ENCODE results near the gene PRR20G.

Gene PRR20G

DNA sequence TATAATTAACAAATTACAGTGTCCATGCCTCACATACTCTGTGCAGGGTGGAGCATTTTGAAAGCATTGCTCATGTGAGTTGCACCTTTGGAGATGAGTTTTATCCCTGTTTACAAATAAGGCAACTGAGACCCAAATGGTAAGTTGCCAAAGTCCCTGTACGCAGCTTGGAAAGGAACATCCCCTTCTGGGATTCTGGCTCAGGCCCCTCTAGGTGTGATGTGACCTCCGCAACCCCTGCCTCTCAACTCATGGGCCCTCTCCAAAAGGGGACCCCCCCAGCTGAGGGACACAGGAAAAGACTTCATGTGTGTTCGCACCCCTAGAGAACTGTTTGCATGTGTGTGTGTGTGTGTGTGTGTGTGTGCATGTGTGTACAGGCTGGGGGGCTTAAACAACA, 25.3 kb downstream of the PRR20G start:
- no peak for DNase-seq

DNA sequence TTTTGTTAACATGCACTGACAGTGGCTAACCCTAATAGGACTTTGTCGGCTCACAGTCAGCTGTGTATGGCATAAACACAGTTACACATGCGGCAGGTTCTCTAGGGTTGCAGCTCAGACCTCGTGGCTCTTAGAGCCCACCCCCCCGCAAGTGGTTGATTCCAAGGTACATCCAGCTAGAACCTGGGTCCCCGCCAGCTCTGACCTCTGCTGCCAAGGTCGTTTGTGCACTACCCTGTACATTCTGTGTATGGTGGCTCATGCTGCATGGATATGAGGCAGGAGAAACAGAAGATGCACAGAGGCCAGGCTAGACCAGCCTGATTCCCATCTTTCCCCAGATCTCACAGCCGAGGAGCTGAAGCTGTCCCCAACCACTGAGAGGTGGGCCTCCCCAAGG, 25.9 kb downstream of the PRR20G start:
- DNase-seq, result no peak

DNA sequence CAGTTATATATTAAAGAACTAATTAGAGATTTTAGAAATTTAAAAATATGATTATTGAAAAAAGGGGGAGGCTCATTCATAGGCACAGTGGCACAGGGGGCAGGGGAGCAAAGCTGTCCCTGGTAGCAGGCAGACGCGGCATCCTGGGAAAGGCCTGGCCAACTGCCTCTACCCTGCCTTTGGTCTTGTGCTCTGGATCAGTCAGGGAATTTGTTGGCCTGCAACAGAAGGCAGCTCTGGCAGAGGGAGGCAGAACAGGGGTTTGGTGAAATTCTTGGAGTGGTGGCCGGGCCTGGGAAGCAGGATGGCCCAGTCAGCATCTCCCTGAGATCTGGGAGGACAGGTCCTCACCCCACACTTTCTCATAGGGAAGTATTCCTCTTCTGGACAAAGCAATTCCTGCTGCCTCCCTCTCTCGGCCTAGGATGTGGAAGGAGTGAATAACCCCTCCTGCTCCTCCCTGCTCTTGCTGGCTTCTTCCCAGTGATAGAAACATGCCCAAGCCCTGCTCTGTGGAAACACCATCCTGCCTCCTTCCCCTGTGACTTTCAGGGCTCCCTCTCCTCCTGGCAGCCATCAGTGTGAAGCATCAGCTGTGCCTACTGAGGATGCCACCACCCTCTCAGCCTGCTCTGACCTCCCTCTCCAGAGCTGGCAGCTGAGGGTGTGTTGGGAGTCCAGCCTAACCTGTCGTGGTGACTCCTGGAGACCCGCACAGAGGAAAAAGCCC, 26.9 kb downstream of the PRR20G start:
- DNase-seq, result no peak

DNA sequence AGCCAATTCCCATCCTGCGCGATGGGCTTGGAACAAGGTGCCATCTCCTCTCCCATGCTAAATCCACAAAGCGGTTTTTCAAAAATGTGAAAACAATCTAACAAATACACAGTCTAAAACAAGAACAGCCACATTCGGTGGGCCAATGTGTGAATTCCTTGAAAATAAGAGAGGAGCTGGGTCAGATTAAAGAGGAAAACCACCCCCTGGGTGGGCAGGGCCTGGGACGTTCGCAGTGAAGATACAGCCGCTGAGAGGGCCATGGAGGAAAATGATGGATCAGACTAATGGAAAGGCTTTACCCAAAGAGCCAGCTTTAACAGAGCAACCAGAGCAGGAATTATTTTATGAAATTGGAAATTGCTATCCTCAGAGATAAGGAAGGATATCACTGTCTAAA, 27.4 kb downstream of the PRR20G start:
- DNase-seq, result no peak

DNA sequence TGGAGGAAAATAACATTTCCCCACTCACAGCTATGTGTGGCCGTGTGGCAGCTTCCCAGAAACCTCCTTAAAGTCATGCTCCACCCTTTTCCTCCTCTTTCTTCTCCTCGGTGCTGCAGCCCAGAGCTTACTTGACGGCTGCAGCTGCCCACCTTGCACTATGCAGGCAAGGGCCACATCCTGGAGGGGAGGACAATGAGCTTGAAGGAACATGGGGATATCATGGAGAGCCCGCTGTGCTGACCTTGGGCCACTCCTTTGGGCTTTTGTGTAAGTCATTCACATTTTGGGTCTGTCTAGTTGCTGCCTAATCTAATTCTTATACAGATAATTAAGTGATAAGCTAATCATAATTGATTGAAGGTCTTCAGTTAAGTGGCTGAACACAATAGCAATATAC, 28.0 kb downstream of the PRR20G start:
- no peak for DNase-seq

DNA sequence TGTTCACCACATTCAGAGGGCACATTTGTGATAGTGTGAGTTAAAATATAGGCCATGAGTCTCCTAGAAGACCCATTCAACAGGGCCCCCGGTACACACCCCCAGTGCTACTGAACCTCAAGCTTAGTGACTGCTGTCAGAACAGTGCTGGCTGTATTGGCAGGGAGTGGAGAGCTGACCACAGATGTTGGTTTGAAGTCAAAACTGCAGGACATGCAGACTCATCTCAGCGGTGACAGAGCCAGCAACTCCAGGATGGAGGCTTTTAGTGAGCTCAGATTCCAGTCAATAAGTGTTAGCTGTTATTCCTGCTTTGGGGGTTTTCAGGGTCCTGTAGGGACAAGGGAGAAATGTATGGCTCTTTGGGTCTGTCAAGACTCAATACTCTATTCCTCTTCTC, 29.1 kb downstream of the PRR20G start:
- DNase-seq, result no peak

DNA sequence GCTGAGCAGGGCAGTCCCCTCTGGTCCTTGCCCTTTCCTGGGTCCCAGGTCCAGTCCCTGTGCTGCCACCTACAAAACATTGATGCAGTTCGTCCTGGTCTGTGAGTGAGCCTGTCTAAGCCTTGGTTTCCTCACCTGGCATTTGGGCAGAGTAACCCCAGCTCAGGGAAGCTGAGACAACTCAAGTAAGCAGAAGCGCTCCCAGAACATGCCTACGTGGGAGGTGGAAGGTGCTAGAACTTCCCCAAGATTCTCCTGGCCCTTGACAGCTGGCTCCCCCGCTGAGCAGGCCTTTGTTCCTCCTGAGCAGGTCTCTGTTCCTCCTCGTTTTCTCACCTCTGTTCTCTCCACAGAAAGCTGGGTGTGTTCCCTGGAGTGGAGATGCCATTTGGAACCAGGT, 30.5 kb downstream of the PRR20G start:
- DNase-seq, result no peak

DNA sequence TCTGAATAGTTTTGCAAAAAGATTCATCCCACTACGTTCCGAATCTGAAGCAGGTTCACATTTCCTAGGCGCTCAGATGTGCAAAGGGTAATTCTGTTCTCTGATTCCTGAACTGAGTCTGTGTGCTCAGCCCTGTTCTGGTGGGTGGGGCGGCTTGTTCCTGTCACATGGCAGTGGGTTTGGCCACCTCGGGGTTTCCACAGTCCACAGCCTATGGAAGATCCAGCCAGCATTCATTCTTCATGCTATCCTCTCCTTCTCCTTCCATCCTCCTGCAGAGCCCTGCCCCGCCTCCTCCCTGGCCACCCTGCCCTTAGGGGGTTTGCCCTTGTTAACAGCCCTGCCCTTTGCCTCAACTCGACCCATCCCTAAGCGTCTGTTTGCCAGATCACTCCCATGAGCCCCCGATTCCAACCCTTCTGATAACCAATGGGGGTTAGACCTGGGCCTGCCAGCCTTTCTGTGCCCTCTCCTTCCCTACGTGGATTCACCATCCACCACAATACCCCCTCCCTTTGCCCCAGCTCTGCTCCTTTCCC, 31.0 kb downstream of the PRR20G start:
- DNase-seq, result no peak

DNA sequence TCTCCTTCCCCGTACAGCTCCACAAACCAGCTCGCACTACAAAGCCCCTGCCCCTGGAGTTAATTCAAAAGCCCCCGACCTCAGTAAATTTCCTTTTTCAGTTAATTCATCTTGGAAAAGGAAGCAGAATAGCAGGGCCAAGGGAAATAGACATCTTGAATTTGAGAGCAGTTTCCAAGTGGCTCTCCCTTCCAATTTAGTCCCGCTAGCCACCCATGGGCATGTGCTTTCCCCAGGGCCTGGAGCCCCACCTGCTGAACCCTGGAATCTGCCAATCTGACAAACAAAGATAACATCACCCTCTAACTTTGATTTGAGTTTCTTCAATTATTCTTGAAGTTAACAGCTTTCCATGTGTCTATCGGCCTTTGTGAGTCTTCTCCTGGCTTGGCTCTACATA, 31.7 kb downstream of the PRR20G start:
- DNase-seq, result no peak

DNA sequence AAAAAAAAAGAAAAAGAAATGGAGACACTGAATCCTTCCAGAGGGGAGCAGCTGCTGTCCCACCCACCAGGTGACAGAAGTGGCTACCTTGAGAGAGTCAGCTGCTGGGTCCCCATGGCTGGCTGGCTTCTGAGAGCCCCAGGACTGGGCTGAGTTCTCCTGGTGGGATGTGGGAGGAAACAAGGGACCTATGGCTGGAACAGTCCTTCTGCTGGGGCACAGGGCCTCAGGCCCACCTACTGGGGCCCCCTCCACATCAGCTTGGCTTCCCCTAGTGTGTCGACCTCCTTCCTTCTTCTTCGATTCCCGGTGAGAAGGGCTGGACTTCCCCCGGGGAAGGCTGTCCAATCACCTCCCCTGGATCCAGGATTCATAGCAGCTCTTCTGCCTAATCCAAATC, 32.3 kb downstream of the PRR20G start:
- DNase-seq, result no peak

DNA sequence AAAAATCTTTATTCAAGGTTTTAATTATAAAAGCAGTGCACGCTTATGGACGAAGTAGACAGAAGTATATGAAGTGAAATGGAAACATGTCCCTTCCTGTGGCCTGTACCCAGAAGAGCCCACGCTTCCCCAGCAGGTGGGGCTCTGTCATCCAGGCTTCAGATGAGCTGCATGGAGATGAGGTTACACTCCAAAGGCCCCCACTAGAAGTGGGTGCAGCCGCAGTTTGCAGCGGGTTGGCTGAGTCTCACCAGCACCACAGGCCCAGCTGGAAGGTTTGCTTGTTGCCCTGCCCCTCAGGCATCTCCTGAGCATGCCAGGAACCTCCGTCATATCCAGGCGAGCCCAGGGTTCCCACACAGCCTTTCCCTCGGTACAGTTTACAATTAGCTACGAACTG, 33.1 kb downstream of the PRR20G start:
- DNase-seq, result no peak

DNA sequence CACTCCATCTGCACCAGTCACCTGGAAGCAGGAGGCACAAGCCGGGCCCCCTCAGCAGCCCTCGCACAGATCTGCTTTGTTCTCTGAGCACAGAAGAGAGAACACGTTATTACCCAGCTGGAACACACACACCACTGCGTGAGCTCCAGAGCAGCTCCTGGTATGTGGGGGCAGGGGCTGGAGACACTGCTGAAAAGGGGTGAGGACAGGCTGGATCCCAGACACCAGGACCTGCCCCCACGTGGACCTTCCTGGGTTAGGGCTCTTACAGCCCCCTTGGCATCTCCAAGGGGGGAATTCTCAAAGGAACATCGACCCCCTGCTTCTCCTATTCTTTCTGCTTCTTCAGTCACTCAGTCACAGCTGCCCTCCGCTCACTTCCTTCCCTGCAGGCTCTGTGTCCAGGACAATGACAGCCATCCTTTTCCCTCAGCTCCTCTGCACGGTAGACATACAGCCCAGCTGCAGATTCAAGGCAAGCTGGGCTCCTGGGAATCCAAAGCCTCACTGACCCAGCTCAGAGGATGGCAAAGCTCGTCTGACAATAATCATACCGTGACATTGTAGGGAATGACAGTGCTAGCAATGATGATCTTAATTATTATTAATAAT, 33.7 kb downstream of the PRR20G start:
- no peak for DNase-seq

DNA sequence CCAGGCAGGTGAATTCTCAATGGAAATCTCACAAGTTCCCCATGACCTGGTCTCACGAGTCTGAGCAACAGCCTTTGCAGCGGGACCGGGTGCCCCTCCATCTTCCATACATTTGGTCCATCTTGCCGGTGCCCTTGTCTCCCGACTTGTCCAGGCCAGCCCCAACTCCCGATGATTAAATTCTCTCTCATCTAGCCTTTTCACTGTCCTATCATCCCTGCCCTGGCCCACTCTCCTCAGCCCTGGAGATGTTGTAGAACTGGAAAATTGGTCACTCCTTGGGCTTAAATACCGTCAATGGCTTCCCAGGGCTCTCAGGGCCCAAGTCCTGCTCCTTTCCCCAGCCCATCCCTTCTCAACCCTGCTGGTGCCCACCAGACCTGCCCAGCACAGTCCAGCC, 34.4 kb downstream of the PRR20G start:
- no peak for DNase-seq

DNA sequence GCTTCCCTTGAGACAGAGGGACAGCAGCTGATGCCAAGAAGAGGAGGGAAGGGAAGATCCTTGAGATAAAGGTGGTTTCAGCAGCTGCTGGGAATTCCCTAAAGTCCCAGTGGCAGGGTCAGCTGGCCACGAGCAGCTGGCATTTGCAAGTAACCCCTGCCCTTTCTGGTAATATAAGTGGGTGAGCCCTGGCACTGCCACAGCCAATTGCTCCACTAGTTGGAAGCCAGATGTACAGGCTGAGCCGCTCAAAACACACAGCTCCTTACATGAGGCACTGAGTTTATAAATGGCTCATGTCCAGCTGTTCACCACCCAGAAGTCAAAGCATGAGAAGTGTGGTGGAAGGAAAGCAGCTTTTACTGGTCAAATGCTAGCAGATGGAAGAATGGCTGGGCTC, 35.4 kb downstream of the PRR20G start:
- no peak for DNase-seq

DNA sequence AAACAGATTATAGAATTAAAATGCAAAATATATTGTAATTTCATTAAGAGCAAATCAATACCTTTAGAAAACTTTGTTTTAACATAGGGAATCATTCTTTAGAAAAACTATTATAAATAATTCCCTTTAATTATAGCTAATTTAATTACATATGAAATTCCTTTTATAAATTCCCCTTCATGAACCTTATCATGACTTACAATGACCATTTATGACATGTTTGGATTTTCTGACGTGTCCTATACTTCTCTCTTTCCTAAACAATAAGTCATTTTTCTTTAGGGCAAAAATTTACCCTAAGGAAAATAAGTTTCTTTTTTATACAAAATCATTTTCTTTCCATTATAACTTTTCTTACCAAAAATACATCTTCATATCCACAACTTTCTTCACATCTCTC, 37.8 kb downstream of the PRR20G start:
- DNase-seq, result no peak

DNA sequence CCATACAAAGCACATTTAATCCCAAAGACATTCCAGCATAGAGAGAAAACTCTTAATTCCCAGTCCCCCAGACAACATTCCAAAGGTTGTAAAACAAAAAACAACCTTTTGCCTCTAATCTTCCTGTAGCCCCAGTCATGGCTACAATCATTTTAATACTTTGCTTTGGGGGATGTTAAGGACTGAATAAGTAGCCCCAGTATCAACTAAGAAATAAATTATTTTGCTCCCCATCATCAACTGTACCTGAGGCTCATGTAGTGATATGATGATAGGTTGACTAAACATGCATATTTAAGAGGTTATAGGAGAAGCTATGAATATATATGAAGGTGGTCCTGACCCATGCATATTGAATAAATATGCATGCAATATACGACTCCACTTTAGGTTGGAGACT, 40.6 kb downstream of the PRR20G start:
- no peak for DNase-seq

DNA sequence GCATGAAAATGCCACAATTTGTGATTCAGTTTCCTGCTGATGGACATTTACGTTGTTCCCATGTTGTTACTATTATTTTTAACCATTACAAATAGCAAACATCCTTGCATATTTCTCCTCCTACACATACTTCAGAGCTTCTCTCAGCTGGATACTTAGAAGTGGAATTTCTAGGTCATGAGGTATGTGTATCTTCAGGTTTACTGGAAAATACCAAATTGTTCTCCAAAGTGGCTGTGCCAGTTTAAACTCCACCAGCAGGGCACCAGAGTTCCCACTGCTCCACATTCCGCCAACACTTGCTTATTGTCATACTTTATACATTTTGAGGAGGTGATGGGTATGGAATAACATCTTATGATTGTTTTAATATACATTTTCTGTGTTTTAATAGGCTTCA, 49.2 kb downstream of the PRR20G start:
- no peak for DNase-seq

DNA sequence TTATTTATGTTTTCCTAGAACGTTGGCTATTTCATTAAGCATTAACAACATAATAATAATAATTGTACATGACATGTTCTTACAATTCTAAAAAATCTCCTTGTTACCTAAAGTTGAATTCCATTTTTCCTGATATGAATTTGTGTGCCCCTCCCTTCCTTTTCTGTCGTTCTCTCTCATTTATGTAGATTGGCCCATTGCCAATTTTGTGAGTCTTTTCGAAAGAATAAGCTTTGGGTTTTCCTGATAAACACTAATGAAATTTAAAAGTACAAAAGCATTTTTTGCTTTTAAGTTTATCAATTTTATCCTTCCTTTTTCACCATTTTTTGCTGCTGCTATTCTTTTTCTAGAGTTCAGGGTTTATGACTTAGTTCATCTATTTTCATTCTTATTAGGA, 50.0 kb downstream of the PRR20G start:
- no peak for DNase-seq

DNA sequence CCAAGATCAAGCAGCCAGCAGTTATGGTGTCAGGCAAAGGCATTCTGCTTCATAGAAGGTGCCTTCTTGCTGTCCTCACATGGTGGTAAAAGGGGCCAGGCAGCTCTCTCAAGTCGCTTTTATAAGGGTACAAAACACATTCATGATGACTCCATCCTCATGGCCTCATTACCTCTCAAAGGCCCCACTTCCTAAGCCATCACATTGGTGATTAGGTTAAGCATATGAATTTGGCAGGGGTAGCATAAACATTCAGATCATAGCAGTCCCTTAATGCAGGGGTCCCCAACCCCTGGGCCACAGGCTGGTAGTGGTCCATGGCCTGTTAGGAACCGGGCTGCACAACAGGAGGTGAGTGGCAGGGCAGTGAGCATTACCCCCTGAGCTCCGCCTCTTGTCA, 52.1 kb downstream of the PRR20G start:
- DNase-seq, result no peak

DNA sequence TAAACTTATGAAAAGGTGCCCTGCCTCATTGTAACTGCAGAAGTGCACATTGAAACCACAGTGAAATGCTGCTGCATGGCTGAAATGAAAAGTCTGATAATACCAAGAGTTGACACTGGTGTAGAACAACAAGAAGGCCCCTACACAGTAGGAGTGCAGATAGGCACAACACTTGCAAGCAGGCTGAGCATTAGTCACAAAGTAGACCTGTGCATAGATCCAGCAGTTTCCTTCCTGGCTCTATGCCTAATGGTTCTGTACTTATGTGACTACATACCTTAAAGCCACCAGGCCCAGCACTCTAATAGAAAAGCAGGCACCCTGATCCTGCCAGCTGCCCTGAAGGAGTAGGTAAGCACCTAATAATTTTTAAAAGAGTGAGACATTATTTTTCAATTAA, 53.1 kb downstream of the PRR20G start:
- no peak for DNase-seq

All from stimulated activated naive CD4-positive, alpha-beta T cell (primary cell).